AG08395 (cell line): ENCODE results near the gene XG.
"Not testable (repeated sequence)": the region's sequence is repeated elsewhere in the genome, so short reads cannot be mapped to it uniquely, and the experiment has no call there.

ENCODE experiments used
- DNase-seq: peaks from one replicate; pipeline ENCODE4 v3.0.0; 2012; ENCODE audit warnings: mixed read lengths, low spot score

The XG gene

DNA sequence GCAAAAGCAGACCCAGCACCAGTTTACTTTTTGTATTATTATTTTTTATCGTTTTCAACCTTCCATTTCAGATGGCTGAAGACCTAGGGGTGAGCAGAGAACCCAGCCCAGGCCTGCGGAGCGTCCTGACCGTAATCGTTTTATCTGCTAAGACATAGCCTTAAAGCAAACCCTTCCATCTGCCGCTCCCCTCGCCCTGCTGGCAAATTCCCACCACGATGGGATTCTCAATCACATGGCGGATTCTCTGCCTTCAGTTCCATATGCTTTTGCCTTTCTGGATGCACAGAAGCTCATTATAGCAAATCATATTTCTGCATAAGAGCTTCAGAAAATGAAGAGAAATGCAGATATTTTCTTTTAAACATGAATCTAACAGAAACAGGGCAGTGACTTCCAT is 18.6 kb upstream of the XG start:
- DNase-seq, result no peak

DNA sequence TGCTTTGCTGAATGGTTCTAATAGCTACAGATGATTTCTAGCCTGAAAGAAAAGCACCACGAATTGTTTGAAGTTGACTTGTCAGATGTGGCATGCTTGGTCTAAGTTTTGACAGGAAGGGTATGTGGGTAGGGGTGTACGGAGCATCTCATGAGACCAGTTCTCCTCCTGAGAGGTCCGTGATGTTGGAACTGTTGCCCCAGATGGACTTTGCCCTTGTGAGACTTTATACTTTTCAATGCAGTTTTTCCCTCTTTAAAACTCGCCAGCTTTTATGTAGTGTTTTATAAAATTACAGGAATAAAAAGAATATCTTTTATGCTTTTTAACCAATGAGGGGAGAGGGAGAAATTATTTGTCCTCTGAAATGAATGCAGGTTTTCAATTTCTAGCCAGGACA is 16.6 kb upstream of the XG start:
- DNase-seq, result no peak

DNA sequence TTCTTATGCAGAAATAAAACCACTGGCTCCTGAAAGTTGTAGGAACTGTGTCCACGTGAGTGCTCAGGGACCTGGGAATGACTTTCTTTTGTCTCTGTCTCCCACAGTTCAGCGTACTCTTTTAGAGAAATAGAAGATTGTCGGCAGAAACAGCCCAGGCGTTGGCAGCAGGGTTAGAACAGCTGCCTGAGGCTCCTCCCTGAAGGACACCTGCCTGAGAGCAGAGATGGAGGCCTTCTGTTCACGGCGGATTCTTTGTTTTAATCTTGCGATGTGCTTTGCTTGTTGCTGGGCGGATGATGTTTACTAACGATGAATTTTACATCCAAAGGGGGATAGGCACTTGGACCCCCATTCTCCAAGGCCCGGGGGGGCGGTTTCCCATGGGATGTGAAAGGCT is 11.2 kb upstream of the XG start:
- DNase-seq, result no peak

DNA sequence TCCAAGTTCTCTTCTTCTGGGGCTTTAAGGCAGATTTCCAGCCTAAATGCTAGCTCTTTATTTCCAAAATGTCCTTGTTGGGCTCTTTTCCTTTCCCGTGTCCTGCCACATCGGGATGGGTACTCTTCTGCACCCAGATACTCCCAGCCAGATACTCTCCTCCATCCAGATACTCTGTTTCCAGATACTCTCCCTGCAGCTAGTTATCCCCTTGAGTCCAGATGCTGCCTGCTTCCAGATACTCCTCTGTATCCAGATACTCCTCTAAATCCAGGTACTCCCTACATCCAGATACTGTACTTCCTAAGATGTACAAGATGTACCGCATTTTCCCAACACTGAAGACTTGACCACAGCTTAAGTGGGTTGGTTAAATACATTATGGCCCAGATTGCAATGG is 10.5 kb upstream of the XG start:
- no peak for DNase-seq

DNA sequence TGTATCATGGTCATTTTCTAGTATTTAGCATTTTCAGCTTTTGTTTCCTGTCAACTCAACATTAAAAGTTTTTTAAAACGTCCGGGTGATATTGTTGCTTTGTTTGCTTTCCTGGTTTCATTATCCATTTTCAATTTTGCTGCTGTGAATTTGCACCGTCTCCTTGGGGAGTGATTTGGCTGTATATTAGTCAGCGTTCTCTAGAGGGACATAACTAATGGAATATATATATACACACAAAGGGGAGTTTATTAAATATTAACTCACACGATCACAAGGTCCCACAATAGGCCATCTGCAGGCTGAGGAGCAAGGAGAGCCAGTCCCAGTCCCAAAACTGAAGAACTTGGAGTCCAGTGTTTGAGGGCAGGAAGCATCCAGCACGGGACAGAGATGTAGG is 5.6 kb upstream of the XG start:
- not testable (repeated sequence) for DNase-seq

DNA sequence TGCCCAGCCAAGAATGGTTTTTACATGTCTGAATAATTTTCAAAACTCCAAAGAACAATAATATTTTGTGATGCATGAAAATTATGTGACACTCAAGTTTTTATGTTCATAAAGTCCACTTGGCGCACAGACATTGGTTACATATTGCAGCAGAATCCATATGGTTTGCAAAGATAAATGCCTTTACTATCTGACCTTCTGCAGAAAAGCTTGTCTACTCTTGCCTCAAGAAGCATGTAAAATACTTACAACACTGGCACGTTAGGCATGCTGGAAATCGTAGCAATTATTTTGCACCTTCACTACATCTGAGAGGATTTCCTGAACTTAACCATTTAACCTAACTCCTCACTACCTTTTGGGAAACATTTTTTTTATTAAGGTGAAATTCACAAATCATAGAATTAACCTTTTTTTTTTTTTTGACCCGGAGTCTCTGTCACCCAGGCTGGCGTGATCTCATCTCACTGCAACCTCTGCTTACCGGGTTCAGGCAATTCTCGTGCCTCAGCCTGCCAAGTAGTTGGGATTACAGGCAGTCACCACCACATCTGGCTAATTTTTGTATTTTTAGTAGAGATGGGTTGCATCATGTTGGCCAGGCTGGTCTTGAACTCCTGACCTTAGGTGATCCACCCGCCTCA is 3.5 kb upstream of the XG start:
- no peak for DNase-seq

DNA sequence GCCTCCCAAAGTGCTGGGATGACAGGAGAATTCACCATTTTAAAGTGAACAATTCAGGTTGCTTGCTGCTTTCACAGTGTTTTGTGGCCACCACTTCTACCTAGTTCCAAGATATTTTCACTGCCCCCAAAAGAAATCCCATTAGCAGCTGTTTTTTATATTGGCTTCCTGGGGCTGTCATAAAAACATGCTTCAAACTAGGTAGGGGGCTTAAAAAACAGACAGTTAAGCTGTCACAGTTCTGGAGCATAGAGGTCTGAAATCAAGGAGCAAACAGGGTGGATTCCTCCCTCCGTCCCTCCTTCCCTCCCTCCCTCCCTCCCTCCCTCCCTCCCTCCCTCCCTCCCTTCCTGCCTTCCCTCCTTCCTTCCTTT is 3.0 kb upstream of the XG start:
- no peak for DNase-seq

DNA sequence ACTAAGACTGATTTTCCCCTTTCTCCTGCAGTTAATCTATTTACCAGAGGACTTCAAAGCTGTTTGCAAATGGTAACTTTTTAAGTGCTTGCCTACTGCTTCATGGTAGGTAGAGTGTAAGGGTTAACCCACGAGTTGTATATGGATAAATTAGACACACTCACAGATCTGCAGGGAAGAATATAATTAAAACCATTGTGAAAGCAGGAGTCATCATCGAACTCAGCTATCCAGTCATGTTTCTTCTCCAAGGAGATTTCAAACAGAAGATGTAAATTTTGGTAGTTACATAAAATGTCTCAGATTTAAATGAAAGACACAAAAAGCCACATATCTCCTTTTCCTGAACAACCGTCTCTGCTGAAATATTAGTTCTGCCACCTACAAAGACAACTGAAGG is 549 bp upstream of the XG start:
- DNase-seq, result peak; percentile 36

DNA sequence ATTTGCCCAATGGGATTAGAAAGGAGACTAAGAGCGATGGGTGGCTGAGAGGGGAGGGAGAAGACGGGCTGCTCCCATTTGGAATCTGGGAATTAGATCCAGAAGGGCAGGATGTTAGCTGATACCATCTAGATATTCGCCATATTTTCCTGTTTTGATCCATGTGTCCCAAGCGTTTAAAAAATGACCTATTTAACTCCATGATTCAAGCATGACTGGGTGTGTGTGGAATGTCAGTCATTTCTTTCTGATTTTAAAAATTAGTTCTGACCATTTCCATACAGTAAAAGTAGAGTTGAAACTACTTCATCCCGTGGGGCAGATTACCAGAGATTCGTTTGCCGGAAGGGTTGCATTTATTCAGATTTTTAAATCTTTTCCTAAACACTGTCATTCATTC is 601 bp downstream of the XG start:
- not testable (repeated sequence) for DNase-seq

DNA sequence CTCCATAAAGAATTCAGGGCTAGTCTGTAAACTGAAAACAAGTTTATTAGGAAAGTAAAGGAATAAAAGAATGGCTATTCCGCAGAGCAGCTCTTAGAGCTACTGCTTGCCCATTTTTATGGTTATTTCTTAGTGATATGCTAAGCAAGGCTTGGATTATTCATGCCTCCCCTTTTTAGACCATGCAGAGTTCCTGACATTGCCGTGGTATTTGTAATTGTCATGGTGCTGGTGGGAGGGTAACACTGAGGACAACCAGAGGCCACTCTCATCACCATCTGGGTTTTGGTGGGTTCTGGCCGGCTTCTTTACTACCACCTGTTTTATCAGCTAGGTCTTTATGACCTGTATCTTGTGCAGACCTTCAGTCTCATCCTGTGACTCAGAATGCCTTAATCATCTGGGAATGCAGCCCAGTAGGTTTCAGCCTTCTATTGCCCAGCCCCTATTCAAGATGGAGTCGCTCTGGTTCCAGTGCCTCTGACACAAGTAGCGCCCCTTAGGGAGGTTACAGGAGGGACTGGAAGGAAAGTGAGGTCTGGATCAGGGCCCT is 3.4 kb downstream of the XG start:
- not testable (repeated sequence) for DNase-seq

DNA sequence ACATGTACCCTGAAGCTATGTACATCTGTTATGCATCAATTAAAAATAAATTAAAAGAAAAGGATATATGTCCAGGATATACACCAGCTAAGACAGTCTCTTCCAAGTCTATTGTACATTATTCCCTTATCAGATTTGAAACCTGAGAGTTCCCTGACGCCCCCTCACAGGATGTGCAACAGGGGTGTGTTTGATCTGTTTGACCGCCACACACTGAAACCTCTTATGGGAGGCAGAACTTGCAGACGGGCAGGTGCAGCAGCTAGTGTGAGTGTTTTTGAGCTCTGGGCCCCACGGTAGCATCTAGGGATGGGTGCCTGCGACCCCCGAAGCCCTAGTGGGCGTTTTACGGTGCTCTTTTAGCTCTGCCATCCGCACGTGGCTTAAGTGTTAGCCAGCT is 4.7 kb downstream of the XG start:
- DNase-seq, result no peak

DNA sequence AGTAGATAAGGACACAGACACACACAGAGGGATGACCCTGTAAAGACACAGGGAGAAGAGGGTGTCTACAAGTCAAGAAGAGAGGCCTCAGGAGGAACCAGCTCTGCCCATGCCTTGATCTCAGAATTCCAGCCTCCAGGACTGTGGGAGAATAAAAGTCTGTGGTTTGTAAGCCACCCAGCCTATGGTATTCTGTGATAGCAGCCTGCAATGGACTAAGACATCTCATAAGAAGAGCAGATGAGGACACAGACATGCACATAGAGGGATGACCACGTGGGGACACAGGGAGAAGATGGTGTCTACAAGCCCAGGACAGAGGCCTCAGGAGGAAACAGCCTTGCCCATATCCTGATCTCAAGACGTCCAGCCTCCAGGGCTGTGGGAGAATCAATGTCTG is 9.4 kb downstream of the XG start:
- DNase-seq, result no peak

DNA sequence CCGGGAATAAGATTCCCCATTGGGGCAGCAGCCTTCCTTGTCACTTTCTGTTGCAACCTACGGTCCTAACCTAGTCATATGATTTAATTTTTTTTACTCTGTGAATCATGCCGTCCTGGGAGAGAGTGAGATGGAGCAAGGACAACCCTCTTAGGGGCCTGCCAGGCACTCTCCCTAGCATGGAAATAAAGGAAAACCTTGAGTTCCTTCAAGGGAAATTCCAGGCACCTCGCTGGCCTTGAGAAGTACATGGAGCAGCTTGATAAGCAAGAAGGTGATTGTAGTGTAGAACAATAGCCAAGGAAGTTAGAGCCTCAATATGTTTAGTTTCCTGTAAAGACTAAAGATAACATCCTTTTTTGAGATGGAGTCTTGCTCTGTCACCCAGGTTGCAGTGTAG is 10.8 kb downstream of the XG start:
- not testable (repeated sequence) for DNase-seq

DNA sequence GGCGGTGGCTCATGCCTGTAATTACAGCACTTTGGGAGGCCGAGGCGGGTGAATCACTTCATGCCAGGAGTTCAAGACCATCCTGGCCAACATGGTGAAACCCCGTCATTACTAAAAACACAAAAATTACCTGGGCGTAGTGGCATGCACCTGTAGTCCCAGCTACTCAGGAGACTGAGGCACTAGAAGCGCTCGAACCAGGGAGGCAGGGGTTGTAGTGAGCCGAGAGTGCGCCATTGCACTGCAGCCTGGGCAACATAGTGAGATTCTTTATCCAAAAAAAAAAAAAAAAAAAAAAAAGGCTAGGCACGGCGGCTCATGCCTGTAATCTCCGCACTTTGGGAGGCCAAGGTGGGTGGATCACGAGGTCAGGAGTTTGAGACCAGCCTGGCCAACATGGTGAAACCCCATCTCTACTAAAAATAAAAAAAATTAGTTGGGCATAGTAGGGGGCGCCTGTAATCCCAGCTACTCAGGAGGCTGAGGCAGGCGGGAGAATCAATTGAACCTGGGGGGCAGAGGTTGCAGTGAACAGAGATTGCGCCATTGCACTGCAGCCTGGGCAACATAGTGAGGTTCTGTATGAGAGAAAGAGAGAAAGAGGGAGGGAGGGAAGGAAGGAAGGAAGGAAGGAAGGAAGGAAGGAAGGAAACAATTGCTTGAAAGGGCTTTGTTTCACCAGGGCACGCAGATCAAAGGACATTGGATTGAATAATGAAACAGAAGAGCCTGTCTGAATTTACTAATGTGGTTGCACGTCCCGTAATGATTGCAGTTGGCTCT is 13.1 kb downstream of the XG start:
- not testable (repeated sequence) for DNase-seq

DNA sequence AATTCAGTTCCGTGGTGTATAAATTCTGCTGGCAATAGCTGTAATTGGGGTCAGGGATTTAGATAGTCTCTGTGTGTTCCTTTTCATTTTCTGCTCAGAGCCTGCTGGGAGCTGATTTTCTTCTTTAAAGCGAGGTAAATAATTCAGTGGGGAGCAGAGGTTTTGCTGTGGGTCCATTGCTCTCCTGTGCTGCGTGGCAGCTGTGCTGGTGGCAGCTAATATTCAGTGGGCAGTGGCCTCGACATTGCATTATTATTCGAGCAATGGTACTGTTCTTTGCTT is 13.7 kb downstream of the XG start:
- no peak for DNase-seq

DNA sequence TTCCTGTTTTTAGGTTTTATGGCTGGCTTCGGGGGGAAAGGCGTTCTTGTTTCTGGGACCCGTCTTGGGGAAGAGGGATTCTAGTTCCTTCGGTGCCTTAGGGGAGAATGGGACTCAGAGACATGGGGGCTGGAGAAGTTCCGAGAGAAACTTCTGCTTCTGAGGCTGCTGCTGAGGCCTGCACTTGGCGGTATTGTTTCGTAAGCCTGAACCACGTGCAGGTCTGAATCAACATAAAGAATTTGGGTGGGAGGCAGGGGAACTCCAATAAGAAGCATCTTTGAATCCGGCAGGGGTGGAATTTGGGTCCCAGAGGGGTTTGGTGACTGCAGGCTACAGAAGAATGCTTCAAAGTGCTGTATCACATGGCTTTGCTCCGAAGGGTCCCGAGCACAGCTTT is 15.1 kb downstream of the XG start:
- DNase-seq, result no peak

DNA sequence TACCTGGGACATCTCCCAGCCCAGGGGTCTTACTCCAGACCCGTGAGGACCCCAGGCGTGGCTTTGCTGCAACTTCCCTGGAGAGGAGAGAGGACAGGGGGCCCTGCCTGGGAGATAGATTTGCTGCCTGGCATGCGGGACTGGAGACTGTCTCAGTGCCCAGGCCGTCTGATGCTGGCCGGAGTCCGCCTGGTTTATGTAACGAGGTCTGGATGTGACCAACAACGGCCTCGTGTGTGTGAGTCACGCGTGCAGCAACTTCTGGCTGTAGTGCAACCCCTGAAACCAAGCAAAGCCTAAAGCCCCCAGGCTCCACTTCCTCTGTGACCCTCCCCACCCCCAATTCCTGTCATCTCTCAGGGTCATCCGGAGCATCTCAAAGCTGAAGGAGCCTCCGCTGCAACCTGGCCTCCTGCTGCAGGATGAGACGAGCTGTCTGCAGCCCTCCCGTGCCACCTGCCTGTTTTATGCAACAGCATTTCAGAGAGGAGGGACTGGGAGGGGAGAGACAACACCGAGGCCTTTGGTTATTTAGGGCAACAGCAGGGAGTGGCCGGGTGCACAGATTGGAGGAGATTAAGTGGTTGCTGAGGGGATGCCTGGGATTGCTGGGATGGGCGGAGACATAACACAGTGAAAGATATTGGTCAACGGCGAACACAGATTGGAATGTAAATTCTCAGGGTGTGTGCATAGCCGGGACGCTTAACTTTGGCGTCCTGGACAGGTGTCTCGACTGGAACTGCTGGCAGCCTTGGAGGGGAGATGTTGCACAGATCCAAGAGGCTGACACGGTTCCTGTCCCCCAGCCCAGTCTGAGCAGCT is 16.0 kb downstream of the XG start:
- peak; percentile 83 for DNase-seq

DNA sequence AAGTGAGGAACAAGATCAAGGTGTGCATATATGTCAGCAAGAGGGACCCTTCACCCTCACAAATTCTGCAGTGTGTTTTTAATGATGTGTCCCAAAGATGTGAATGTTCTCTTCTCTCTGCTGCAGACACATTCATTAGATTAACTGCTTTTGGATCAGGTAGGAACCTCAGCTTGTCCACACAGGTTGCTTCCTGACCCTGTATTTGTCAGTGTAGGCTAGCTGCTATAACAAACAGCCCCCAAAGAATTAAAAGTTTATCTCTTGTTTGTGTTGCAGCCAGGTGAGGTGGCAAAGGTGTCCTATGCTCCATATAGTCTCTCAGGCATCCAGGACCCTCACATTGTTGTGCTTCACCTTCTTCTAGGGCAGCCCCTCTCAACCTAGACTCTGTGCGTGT is 17.8 kb downstream of the XG start:
- no peak for DNase-seq

DNA sequence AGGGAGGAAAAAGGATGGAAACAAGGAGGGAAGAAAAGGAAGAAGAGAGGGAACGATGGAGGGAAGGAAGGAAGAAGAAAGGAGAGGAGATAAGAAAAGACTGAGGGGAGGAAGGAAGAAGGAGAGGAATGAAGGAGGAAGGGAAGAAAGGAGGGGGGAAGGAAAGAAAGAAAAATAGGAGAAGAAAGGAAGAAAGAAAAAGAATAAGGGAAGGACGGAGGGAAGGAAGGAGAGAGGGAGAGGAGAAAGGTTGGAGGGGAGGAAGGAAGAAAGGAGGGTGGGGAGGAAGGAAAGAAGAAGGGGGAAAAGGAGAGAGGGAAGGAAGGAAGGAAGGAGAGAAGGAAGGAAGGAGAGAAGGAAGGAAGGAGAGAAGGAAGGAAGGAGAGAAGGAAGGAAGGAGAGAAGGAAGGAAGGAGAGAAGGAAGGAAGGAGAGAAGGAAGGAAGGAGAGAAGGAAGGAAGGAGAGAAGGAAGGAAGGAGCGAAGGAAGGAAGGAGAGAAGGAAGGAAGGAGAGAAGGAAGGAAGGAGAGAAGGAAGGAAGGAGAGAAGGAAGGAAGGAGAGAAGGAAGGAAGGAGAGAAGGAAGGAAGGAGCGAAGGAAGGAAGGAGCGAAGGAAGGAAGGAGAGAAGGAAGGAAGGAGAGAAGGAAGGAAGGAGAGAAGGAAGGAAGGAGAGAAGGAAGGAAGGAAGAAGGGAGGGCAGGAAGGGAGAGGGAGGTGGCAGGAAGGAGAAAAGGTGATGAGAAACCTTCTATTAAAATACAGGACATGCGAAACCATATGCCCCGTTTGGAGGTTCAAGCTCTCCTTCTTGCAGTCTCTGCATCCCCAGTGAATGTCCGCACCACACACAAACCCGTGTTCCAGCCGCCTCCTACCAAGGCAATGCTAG is 21.6 kb downstream of the XG start:
- DNase-seq, result not testable (repeated sequence)

DNA sequence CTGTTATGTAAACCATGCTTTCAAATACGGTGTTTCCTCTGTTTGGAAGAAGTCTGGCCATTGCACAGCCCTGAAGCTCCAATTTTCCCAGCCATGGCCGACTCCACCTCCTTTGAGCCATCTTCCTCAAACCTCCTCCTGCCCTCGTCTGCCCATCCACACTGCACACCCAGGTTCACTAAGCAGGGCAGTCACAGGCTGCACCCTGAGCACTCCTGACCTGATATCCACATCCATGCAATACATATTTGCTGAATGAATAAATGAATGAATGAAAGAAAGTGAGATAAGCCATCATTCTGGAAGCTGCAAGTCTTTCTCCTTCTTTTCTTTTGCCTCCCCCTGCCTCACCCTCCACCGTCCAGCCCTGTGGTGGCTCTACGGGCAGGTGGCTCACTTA is 22.2 kb downstream of the XG start:
- no peak for DNase-seq

DNA sequence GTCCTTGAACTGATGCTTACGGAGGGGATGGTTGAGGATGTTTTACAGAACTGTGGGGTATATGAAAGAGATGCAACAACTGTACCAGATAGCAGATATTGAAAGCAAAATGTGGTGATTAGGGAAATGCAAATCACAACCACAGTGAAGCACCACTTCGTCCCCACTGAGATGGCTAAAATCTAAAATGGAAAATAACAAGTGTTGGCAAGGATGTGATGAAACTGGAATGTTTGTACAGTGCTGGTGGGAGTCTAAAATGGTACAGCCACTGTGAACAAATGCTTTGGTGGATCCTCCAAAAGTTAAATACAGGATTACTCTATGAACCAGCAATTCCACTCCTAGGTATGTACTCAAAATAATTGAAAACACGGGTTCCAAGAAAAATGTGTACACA is 22.9 kb downstream of the XG start:
- DNase-seq, result no peak
